ENCODE measurements around the gene PI4KA.
"Not testable (repeated sequence)": the region's sequence is repeated elsewhere in the genome, so short reads cannot be mapped to it uniquely, and the experiment has no call there.

The PI4KA gene

DNA sequence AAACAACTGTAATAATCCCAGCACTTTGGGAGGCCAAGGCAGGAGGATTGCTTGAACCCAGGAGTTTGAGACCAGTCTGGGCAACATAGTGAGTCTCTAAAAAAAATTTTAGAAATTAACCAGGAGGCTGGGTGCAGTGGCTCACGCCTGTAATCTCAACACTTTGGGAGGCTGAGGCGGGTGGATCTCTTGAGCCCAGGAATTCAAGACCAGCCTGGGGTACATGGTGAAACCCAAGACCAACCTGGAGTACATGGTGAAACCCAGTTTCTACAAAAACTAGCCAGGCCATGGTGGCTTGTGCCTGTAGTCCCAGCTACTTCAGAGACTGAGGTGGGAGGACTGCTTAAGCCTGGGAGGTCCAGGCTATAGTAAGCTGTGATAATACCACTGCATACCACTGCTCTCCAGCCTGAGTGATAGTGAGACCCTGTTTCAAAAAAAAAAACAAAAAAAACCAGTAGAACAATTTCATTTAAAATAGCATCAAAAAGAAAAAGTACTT is 11.2 kb downstream of the PI4KA start:
- DNase-seq (ENCODE audit: low read depth), result no peak

DNA sequence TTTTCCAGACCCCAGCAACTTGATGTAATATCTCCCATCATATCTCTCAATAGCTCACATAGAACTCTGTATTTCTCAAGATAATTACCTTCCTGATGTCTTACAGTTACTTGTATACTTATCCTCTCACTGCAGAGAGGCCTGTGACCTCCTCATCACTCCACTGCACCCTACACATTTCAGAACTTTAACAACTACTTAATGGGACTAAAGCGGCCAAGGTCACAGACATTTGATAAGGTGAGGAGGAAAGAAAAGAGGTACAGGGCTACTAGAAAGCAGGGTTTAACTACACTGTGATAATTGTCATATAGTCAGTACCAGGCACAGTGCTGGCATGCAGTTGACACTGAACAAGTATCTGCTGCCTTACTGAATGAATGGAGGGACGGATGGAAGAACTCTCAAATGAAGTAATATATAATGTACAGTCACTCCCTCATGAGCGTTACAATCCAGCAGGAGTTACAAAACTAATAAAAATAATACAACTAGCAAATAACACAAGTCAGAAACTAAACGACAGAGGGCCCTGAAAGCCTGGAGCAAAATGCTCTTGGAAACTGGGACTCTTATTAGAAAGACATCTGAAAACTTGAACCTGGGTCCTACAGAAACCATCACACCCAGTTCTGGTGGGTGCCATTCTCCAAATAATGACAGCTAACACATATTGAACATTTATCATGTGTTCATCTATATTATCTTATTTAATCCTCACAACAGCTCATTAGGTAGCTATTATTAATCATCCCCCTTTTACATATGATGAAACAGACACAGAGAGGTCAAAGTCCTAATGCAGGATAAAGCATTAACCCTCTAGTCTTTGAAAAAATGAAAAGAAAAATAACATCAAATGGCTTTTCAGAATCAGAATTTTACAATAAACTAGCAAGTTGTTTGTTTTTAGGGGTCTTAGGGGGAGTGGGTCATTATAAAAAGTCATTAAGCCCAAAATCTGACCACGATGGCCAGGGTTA is 14.3 kb downstream of the PI4KA start:
- no peak for DNase-seq (ENCODE audit: low read depth)

DNA sequence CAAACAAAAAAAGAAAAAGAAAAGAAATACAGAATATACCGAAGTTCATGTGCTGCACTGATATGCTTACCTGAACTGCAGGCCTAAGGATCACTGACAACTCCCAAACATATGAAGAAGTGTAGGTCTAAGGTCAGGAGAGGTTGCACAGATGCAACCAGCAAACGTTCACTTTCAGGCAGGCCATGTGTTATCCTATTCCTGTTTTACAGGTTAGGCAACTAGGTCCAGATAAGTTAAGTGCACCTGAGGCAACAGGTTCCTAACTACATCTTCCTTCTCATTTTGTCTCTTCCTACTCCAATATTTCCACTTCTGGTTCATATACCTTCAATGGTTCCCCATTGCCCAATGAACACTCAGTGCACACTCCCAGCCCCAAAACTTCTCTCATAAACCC is 15.1 kb downstream of the PI4KA start:
- DNase-seq (ENCODE audit: low read depth), result no peak

DNA sequence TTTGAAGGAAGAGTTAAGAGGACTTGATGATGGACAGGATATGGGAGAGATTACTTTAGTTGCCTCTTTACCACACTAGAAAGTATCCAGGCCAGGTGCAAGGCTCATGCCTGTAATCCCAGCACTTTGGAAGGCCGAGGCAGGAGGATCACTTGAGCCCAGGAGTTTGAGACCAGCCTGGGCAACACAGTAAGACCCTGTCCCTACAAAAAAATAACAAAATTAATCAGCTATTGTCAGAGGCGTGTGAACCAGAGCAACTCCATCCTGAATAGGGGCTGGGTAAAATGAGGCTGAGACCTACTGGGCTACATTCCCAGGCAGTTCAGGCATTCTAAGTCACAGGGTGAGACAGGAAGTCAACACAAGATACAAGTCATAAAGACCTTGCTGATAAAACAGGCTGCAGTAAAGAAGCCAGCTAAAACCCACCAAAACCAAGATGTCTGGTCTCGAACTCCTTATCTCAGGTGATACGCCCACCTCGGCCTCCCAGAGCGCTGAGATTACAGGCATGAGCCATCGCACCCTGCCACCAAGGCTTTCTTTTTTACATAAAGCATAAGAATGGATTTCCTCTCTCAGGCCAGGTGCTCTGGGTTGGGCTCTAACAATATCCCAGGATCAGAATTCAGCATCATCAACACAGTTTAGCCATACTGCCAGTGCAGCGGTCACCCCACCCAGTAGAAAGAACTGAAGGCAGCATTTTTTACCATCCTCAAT is 17.8 kb downstream of the PI4KA start:
- DNase-seq (ENCODE audit: low read depth), result no peak

DNA sequence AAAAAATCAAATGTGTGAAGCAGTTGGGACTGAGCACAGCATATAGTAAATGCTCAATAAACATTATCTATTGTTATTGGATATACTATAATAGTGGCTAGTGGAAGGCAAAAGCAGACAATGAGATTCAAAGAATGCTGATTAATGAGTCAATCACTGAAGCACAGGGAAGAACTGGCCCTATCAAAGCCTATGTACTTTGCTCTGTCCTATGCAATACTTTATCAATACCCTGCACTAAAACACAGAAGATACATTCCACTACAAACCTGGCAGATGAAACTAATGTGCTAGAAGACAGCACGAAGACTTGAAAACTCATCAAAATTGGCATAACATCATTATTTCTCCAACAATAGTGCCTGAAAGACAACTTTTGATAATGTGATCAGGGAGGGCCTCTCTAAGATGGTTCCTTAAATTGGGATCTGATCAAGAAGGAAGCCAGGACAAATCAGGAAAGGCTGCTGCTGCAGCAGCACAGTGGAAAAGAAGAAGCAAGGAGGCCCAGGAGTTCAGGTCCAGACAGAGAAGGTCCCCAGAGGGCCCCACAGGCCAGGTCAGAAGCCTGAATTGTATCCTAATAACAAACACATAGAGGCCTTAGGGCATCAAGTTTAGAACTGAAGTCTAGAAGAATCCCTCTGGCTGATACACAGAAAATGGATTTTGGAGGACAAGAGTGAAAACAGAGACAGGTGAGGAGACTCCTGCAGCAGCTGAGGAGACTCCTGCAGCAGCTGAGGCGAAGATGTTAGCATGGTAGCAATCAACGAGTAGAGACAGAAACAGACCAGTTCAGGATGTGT is 18.6 kb downstream of the PI4KA start:
- DNase-seq (ENCODE audit: low read depth), result no peak

DNA sequence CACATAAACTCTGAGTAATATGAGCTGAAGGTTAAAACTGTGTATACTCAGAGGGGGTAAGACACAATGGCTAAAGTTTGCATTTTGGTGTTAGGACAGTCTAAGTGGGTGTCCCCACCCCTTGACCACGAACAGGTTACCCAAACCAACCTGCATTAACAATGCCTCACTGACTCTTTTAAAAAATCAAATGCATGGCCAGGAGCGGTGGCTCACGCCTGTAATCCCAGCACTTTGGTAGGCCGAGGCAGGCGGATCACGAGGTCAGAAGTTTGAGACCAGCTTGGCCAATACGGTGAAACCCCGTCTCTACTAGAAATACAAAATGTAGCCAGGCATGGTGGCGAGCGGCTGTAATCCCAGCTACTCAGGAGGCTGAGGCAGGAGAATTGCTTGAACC is 19.3 kb downstream of the PI4KA start:
- DNase-seq (ENCODE audit: low read depth), result not testable (repeated sequence)

DNA sequence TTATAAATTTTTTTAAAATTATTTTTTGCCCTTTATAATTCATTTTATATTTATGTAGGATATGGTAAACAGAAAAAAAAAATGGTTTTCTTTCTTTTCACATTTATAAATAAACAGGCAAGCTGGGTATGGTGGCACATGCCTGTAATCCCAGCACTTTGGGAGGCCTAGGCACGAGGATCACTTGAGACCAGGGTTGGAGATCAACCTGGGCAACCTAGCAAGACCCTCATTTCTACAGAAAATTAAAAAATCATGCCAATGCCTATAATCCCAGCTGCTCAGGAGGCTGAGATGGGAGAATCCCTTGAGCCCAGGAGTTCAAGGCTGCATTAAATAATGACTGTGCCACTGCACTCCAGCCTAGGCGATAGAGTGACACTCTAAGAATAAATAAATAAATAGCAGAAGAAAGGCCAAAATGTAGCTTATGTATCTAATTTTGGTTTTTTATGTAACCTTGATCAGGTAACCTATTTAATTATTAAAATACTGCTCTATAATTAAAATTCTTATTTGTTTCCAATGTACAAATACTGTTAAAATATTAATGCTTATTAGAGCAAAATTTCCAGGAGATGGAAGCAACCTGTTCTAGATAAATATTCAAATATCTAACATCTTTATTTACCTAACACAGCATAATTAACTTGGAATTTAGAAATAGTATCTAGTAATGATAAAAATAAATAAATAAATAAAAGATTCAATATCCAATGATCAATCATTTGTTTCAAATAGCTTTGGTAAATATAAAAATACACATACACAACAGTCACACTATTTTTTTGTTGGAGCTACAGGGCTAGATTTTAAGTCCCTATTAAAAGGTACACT is 21.4 kb downstream of the PI4KA start:
- DNase-seq (ENCODE audit: low read depth), result no peak

DNA sequence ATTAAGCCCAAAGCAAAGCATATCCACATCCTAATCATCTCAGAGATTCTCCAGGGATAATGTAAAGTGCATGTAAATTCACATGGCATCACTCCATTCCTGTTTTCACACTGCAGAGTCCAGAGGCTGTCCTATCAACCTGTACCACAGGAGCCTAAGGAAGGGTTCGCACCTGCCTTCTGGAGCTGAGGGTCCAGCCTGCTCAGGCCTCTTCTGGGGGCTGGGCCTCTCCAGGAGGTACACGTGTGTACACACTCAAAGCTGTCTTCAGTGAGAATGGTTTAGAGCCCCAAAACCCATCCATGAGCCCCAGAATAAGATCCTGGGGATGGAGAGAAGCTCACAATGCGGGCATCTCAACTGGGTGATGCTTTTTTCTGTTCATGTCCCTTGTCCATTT is 23.9 kb downstream of the PI4KA start:
- DNase-seq (ENCODE audit: low read depth), result no peak

DNA sequence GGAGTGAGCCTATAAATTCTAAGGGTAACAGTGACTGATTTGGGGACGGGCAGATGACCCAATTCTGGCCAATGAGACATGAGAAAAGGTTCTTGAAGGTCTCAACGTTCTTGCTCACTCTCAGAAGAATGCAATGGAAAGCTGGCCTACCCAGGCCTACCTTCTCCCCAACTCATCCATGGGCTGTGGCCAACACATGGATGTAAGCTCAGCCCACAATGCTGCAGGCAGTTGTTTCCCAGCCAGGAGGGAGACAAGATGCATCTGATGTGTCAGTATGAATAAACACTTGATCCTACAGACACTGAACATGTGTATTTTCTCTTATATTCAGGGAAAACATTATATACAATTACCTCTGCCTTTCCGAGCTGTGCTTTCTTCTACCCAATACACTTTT is 24.4 kb downstream of the PI4KA start:
- no peak for DNase-seq (ENCODE audit: low read depth)

DNA sequence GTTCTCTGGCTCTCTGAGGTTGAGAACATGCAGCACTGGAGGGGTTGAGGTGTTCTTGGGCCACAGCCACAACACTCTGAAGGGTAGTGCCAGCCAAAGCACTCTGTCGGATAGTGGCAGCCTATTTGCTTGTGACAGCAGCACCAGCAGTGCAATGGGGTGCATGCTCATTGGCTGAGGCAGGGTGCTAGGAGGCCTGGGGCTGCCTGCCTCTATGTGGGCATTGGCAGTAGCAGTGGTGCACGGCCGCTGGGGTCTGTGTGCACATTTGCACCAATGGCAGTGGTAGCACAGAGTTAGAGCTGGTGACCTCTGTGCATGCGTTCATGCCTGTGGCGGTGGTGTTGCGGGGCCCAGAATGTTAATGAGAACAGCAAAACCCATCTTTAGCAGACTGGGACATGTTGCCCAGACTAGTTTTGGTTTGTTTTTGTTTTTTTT is 25.4 kb downstream of the PI4KA start:
- no peak for DNase-seq (ENCODE audit: low read depth)

DNA sequence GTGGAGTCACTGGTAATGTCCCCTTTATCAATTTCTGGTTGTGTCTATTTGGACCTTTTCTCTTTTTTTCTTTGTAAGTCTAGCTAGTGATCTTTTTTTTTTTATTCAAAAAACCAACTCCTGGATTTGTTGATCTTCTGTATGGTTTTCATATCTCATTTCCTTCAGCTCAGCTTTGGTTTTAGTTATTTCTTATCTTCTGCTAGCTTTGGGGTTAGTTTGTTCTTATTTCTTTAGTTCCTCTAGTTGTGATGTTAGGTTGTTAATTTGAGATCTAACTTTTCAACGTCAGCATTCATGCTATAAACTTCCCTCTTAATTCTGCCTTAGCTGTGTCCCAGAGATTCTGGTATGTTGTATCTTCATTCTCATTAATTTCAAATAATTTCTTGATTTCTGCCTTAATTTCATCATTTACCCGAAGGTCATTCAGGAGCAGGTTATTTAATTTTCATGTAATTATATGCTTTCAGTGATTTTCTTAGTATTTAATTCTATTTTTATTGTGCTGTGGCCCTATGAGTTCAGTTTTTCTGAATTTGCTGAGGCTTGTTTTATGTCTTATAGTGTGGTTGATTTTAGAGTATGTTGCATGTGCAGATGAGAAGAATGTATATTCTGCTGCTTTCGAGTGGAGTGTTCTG is 29.0 kb downstream of the PI4KA start:
- DNase-seq (ENCODE audit: low read depth), result no peak

DNA sequence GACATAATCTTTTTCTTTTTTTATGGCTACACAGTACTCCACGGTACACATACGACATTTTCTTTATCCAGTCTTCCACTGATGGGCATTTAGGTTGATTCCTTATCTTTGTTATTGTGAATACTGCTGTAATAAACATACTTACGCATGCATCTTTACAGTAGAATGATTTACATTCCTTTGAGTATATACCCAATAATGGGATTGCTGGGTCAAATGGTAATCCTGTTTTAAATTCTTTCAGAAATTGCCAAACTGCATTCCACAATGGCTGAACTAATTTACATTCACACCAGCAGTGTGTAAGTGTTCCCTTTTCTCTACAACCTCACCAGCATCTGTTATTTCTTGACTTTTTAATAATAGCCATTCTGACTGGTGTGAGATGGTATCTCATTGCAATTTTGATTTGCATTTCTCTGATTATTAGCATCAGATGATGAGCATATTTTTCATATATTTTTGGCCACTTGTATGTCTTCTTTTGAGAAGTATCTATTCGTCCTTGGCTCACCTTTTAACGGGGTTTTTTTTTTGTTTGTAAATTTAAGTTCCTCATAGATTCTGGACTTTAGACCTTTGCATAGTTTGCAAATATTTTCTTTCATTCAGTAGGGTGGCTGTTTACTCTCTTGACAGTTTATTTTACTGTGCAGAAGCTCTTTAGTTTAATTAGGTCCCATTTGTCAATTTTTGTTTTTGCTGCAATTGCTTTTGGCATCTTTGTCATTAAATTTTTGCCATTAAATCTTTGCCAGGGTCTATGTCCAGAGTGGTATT is 32.0 kb downstream of the PI4KA start:
- DNase-seq (ENCODE audit: low read depth), result not testable (repeated sequence)

DNA sequence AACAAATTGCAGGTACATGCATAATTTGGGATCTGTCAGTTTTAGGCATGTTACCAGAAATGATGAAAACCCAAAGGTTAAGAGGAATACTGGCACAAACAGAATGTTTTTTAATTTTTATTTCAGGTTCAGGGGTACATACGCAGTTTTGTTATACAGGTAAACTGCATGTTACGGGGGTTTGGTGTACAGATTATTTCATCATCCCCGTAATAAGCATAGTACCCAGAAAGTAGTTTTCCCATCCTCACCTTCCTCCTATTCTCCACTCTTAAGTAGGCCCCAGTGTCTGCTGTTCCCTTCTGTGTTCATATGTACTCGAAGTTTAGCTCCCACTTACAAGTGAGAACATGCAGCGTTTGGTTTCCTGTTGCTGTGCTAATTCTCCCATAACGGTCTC is 33.0 kb downstream of the PI4KA start:
- DNase-seq (ENCODE audit: low read depth), result no peak

DNA sequence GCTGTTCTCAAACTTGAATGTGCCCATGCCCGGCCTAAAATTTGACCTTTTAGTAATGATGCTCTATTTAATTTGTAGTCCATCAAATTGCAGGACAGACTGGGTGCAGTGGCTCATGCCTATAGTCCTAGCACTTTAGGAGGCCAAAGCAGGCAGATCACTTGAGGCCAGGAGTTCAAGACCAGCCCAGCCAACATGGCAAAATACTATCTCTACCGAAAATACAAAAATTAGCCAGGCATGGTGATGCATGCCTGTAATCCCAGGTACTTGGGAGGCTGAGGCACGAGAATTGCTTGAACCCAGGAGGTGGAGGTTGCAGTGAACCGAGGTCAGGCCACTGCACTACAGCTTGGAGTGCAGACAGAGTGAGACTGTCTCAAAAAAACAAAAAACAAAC is 33.4 kb downstream of the PI4KA start:
- DNase-seq (ENCODE audit: low read depth), result not testable (repeated sequence)

DNA sequence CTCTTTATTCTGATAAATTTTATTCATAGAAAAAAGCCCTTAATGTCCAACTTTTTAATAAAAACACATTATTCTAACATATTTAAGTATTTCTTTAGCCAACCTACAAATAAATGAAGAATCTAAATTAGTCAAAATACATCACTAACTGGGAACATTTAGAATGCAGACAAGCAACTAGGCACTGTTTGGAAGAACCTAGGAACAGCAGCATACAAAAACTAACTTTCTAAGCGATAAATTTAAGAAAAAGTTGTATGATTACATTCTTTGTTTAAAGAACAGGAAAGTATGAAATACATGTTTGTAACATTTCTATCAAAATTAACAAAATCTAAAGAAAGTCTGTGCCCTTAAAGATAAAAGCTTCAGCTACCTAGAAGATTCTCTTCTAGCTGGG is 35.3 kb downstream of the PI4KA start:
- DNase-seq (ENCODE audit: low read depth), result no peak

DNA sequence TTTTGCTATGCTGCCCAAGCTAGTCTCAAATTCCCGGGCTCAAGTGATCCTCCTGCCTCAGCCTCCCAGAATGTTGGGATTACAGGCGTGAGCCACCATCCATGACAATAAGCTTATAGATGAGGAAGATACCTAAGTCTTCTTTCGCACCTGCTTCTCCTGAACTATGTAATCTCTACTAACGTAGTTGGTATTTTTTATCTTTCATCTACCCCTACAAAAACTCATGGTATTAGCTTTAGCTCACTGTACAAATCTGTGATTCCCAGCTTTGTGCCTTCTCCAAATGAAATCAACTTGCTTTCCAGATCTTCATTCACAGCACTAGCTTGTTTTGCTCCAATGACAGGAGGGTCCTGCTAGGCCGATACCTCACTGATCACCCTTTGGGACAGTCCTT is 36.4 kb downstream of the PI4KA start:
- no peak for DNase-seq (ENCODE audit: low read depth)

DNA sequence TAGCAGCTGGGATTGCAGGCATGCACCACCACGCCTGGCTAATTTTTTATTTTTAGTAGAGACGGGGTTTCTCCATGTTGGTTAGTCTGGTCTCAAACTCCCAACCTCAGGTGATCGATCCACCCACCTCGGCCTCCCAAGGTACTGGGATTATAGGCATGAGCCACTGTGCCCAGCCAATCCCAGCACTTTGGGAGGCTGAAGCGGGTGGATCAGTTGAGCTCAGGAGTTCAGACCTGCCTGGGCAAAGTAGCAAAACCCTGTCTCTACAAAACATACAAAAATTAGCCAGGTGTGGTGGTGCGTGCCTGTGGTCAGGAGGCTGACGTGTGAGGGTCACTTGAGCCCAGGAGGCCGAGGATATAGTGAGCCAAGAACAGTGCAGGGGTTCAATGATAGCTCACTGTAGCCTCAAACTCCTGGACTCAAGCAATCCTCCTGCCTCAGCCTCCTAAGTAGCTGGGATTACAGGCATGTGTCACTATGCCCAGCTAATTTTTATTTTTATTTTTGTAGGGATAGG is 36.8 kb downstream of the PI4KA start:
- not testable (repeated sequence) for DNase-seq (ENCODE audit: low read depth)

DNA sequence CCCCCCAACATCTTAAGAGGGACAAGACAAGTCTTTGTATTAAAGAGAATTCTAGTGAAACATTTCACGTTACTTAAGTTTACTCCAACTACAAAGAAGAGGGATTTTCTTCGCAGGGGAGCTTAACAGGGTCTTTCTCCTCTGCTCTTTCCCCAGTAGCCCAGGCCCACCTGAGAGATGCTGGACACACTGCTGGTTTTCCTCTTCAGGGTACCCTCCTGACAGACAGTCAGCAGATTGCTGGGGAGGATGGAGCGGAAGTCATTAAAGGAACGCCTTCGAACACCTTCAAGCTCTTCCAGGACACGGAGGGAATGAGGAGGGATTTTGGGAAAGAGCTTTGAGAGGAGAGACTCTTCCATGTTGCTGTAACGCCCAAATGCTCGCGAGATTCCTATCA is 39.1 kb downstream of the PI4KA start:
- DNase-seq (ENCODE audit: low read depth), result no peak

DNA sequence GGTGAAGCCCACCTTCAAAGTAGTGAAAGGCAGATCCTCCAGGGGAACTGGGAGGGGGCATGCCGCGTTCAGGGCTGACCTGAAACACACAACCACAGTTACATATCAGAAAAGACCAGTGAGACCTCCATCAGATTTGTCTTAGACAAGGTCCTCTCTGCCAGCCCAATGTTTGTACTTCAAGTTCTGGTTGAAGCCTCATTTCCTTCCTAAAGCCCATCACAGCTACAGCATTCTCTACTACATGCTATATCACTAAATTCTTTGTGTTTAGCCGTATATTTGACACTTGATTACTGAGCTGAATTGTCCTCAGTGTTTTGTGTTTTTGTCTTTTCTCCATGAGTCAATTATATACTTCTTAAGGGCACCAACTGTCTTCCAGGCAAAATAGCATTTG is 40.1 kb downstream of the PI4KA start:
- DNase-seq (ENCODE audit: low read depth), result no peak

DNA sequence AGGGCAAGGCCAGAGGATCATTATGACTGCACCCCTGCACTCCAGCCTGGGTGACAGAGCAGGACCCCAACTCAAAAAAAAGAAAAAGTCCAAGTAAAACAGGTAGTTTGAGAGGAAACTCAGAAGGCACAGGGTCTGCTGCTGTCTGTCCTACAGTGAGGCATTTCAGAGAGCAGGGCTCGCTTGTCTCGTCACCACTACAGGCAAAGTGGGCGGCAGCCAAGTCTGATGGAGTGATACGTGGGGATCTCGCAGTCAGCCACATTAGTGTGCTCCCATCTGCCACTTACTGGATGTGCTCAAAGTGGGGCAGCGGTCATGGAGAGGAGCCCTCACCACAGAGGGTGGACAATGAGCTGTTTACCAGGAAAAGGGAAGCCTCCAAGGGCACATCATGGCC is 42.1 kb downstream of the PI4KA start:
- DNase-seq (ENCODE audit: low read depth), result no peak

All from stimulated activated CD4-positive, alpha-beta T cell treated with anti-CD3 and anti-CD28 coated beads, Interleukin-2, amount 100 ng/mL, for 4 hours (primary cell).